Stimulated activated CD4-positive, alpha-beta T cell treated with anti-CD3 and anti-CD28 coated beads, Interleukin-2, amount 100 ng/mL, for 48 hours (primary cell): ENCODE data around the gene ZNF500.

Experiments used
- DNase-seq, 2 donors: peaks; one replicate each; pipeline ENCODE4 v3.0.0-alpha.2; 2020

Gene ZNF500

DNA sequence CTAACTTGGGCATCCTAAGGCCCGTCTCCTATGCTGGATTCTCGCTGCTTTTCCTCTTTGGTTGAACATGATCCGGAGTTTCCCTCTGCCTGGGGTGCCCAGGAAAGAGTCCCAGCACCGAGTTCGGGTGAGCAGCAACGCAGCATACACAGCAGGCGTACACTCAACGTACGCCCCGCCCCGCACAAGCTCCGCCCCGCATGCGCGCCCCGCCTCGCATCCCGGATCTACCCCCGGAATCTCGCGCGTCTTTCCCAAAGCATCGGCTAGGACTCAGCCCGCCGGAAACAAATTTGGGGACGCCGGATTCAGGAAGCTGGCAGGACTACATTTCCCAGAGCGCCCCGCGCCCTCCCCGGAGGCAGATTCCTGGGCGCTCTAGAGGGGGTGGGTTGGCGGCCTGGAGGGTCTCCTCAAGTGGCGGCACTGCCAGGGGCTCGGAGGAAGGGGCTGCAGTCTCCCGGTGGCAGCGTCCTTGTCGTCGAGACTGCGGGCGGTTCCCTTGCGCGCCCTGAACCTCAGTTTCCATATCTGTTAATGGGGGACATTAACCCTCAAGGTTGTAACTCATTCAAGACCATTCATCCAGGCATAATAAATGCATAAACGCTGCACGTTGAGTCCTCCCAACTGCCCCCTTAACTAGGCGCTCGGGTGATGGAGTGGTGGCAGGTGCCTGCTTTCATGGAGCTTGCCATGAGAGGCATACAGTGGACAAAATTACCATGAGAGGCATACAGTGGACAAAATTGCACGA is 1.8 kb upstream of the ZNF500 start:
- DNase-seq = peak; percentile 89 to 92

DNA sequence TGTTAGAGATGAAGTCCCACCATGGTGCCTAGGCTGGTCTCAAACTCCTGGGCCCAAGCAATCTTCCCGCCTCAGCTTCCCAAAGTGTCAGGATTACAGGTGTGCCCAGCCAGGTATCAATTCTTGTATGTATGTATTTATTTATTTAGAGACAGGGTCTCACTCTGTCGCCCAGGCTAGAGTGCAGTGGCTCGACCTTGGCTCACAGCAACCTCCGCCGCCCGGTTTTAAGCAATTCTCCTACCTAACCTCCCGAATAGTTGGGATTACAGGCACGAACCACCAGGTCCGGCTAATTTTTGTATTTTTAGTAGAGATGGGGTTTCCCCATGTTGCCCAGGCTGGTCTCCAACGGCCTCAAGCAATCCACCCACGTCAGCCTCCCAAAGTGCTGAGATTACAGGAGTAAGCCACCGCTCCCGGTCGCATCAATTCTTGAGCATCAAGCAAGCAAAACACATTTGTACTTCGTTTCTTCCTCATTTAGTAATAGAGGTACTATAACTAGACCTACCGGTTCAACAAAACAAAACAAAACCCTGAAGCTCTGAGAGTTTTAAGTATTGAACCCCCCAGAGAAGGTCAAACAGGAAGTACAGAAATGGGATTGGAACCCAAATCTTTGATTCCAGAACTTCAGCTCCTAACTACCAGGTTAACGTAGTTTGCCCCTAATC is 1.0 kb upstream of the ZNF500 start:
- peak in 1 of 2 donors; percentile 16 for DNase-seq

DNA sequence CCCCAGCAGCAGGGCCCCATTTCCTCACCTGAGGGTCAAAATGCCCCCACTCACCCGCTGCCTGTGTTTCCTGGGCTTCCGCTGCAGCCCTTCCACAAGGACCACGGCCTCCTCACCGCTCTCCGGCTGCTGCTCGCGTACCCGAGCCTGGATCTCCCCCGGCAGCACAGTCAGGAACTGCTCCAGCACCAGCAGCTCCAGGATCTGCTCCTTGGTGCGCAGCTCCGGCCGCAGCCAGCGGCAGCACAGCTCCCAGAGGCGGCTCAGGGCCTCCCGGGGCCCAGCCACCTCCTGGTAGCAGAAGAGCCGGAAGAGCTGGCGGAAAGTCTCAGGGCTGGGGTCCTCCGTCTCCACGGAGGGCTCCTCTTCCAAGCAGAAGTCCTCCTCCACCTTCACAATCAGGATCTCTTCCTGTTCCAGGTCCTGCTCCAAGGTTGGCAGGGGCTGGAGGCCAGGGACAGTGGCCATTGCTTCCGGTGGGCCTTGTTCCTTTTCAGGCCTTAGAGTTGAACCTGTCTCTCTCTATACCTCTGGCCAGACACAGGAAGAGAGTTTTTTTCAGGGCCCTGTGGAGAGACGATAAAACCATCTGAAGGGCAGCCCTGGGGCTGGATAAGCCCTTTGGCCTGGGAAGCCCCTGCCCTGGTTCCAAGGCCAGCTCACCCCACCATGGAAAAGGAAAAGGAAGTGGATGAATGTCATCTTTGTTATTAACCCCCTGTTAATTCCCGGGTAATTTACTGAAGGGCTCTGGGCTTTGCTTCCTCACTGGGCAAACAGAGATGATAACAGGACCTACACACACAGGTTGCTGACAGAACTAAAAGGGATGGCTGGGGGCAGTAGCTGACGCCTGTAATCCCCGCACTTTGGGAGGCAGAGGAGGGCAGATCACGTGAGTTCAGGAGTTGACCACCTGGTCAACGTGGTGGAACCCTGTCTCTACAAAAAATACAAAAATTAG is 1.2 kb downstream of the ZNF500 start:
- DNase-seq = no peak

DNA sequence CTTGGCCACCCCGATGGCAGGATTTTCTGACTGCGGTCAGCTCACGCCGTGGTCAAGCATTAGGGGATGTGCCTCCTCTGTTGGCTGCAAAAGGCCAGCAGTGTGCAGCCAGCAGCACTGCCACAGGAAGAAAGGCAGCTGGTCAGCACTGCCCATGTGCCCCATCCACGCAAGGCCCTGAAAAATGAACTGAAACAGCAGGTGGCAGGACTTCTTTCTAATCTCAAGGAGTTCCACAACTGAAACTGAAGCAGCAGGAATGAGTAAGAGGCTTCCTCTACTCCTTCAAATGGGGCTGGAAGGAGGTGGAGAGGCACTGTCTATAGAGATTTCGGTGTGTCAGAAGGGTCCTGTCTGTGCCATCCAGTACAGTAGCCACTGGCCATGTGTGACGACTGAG is 3.2 kb downstream of the ZNF500 start:
- no peak for DNase-seq

DNA sequence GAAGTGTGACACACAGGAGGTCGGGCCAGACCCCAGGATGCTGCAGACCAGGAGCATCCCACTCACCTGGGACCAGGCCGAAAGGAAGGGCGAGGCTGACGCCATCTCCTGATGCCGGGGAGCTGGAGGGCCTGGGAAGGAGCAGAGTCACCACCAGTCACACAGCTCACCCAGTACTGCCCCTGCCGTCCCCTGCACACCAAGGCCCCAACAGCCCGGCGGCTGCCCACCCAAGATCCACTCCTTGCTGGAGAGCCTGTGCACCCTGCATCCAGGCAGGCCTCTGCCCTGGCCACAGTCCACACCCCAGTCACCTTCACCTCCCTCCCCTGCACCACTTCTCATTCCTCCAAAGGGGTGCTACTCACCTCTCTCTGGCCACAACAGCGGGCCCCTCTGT is 4.8 kb downstream of the ZNF500 start:
- no peak for DNase-seq

DNA sequence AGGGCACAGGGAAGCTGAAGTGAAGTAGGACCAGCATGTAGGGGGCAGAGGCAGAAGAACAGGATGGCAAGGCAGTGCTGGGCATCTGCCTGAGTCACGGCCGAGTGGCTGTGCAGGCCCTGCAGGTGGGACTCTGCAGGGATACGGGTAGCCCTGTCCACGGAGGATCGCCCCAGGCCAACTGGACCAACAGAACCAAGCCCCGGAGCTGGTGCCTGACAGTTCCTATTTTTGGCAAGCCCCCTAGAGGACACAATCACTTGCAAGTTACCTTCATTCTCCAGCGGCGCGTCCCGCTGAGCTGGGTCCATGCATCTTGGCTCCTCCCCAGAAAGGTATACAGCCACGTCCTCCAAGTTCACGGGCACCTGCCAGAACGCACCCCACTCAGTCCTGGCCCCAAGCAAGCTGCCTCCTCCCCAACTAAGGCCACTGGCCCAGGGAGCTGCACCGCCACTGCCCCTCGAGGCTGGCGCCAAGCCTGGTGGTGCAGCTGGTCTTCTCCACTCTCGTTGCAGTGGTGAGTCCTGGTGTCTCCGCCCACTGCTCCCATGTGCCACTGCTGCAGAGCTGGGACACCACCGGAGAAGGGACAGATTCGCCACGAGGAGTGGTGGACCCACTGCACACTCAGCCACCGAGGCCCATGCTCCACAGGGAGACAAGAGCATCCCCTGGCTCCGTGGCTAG is 6.6 kb downstream of the ZNF500 start:
- DNase-seq = no peak

DNA sequence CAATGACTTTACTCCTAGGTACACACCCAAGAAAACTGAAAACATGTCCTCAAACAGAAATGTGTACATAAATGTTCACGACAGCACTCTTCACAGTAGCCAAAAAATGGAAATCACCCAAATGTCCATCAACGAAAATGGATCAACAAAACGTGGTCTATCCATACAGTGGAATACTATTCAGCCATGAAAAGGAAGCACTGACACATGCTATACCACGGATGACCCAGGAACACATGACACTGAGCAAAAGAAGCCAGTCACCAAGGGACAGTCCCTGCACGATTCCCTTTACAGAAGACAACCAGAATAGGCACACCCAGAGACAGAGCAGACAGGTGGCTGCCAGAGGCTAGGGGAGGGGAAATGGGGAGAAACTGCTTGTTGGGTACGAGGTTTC is 11.3 kb downstream of the ZNF500 start:
- no peak for DNase-seq

DNA sequence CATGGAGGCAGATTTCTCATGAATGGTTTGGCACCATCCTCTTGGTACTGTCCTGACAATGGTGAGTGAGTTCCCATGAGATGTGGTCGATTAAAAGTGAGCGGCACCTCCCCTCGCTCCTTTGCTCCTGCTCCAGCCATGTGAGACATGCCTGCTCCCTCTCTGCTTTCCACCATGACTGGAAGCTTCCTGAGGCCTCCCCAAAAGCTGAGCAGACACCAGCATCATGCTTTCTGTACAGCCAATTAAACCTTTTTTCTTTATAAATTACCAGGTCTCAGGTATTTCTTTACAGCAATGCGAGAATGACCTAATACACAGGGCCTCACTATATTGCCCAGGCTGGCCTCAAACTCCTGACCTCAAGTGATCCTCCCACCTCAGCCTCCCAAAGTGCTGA is 12.1 kb downstream of the ZNF500 start:
- no peak for DNase-seq

DNA sequence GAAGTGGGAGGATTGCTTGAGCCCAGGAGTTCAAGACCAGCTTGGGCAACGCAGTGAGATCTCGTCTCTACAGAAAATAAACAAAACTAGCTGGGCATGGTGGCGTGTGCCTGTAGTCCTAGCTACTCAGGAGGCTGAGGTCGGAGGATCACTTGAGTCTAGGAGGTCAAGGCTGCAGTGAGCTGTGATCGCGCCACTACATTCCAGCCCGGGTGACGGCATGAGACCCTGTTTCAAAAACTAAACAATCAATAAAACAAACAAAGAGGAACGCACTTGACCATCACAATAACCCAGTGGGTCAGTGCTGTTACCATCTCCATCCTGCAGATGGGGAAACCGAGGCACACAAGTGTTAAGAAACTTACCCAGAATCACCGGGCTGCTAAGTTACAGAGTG is 13.7 kb downstream of the ZNF500 start:
- no peak for DNase-seq

DNA sequence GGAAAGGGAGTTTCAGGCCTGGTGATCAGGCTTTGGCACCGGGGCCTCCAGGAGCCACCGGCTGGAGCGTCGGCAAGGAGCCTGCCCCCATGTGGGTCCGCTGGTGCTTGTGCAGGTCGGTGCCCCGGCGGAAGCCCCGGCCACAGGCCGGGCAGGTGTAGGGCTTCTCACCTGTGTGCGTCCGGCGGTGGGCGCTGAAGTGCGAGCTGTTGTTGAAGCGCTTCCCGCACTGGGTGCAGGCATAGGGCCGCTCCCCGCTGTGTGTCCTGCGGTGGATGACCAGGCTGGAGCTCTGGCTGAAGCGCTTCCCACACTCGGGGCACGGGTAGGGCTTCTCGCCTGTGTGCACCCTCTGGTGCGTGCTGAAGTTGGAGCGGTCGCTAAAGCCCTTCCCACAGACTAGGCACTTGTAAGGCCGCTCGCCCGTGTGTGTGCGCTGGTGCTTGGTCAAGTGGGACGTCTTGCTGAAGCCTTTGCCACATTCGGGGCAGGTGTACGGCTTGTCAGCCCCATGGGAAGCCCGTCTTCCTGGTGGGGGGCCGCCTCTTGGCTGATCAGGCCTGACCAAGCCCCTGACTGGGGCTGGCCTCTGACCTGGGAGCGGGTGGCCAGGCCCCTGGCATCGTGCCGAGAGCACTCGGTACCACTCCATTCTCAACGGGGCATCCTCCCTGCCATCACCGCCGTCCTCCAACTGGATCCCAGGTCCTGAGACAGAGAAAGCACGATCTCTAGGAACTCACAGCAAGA is 14.4 kb downstream of the ZNF500 start:
- no peak for DNase-seq

DNA sequence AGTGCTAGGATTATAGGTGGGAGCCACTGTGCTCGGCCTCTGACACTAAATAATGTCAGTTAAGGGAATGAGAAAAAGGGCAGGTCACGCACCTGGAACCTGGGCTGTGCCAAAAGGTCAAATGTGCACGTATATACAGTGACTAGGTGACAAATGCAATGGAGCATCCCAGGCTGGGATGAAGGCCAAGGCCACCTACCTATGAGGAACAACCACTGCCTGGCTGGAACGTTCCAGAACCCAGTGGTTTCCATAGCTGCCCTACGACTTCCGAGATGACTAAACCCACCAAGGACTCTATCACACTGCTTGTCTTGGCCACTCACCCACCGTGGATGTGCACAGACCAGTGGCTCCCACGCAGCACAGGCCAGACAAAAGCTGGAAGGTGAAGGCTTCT is 16.1 kb downstream of the ZNF500 start:
- no peak for DNase-seq

DNA sequence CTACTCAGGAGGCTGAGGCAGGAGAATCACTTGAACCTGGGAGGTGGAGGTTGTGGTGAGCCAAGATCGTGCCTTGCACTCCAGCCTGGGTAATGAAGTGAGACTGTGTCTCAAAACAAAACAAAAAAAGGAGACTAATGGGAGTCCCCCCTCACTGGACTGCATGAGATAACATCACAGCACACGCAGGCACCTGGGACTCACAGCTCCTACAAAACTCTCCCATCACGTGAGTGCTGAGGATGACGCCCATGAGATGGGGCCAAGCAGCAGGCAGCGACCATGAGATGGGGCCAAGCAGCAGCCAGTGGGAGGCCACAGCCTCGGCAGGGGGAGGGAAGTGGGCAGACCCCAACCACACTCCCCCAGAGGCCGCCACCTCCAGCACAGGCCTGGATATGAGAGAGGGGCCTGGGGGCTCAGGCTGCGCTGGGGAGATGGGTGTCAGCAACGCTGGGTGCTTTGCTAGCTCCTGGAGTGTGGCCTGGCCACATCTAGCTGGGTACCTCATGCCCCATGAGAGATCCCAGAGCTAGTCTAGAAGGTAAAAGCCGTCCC is 17.2 kb downstream of the ZNF500 start:
- DNase-seq = no peak

DNA sequence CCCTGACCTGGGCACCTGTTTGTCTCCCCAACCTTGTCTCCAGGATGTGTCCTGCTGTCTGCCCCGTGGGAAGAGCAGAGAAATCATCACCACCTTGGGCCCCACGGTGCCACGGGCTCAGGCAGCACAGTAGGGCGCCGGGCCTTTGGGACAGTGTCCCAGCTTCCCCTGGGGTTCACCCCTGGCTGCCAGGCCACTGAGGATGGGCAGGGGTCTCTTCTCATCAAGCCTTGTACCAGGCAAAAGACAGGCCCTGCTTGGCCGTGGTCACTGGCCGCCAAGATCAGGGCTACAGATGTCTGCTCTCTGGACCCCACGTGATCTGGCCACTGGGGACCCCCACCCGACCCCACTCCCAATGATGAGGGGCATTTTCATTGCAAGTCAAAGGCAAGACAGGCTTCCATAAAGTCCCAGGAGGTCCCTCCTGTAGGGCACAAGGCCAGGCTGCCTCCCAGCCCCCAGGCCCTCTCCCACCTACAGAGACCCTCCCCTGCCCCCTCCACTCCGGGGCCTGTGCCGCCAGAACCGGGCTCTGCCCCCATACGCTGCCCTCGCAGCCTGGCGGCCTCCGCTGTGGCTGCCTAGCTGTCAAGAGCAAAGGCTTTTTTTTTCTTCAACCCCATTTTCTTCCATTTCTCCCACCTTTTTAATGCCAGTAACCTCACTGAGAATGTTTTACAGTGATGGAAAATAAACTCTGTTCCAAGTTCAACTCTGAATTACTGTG is 18.1 kb downstream of the ZNF500 start:
- DNase-seq = no peak

DNA sequence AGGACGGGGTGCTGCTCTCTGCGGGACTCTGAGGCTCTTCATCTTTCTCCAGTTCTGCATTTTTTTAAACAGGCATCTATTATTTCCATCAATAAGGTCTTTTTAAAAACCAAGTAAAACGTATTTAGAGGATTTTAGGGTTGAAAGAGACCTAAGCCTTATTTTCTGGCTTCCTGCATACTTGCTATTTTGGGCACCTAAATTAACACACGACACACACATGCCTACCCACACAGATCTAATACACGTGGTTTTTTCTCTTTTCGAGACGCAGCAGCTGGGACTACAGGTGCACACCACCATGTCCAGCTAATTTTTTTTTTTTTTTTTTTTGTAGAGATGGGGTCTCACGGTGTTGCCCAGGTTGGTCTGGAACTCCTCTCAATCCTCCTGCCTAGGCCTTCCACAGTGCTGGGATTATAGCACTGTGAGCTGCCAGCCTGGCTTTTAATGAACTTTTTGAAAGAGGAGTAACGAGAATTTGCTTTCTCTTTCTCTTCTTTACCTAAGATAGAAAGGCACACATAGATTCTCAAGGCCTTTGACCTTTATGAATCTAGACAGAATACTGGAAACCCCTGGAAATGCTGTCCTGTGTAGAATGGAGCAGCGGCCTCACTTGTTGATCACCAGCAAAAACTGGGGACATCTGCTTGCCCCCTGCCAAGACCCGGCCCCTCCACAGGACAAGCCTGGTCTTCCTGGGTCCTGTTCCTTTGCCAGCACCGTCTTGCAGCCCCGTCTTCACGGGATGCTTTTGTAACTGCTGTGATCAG is 18.9 kb downstream of the ZNF500 start:
- no peak for DNase-seq

DNA sequence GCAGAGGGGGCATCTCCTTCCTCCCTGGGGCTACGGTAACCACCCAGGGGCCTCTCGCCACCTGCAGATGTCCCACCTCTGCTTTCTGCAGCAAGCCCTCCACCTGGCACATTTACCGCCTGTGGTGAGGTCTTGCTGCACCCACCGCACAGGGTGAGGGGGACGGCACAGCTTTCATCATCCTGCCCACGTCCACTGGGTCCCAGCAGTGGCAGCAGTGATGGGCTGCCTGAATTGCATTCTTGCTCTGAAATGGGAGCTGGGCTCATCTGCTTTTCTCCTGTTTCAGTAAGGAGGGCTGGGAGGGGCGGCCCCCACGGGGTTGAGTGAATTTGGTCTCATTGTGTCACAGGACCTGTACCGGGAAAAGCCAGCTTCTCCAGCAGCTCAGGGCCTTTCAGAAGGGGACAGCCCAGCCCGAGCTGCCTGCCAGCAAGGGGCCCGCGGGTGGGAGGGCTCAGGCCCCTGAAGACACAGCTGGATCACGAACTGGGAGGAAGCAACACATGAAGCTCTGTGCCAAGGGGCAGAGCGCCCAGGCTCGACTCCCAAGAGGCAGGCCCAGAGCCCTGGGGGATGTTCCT is 19.9 kb downstream of the ZNF500 start:
- no peak for DNase-seq

DNA sequence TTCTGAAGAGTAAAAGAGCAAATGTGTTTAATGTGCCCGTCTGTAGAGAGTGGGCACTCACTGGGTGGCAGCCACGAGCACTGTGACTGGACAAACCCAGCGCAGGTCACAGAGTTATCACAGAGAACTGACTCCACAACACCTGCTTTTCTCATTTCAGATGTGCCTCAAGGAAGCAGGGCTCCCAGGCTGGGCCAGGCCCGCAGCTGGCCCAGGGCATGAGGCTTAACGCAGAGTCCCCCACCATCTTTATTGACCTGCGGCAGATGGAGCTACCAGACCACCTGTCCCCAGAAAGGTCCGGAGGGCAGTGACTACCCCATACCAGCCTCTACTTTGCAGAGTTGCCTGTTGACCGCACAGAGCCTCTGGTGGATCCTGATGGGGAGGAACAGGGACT is 20.7 kb downstream of the ZNF500 start:
- no peak for DNase-seq

DNA sequence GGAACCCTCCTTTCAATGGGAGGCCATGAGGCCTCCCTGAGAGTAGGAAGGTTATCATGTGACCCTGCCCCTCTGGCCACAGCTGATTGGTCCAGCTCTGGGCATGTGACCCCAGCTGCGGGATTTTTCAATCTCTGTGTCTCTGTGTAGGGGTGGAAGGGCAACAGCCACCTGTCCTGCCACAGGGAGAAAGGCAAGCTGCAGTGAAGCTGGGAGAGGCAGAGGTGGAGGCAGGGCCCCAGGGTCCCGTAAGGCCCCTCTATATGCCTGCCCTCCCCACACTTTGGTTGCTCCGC is 21.7 kb downstream of the ZNF500 start:
- DNase-seq = no peak

DNA sequence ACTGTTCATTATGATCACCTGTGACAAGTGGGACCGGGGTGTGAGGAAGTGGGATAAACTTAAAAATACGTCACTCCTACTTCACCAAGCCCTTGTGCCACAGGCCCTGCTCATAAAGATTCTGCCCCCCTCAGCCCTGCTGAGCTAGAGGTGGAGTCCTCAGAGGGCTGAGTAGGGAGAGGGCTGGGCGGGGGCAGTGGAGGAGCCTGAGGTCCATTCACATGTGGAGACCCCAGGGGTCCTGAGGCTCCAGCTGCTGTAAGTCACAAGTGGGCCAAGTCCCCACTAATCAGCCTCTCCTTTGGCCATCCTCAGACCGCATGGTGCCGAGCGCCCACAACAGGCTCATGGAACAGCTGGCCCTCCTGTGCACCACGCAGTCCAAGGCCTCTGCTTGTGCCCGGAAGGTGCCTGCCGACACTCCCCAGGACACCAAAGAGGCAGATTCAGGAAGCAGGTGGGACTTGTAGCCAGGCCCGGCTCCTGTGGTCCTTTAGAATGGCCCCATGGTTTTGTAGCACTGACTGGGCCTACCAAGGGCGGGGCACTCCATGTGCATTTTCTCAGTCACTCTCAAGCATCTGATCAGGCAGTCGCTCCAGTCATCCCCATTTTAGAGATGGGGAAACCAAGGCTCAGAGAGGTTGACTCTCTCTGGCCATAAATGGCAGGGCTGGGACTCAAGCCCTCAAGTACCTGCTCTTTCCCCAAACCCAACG is 22.2 kb downstream of the ZNF500 start:
- DNase-seq = no peak

DNA sequence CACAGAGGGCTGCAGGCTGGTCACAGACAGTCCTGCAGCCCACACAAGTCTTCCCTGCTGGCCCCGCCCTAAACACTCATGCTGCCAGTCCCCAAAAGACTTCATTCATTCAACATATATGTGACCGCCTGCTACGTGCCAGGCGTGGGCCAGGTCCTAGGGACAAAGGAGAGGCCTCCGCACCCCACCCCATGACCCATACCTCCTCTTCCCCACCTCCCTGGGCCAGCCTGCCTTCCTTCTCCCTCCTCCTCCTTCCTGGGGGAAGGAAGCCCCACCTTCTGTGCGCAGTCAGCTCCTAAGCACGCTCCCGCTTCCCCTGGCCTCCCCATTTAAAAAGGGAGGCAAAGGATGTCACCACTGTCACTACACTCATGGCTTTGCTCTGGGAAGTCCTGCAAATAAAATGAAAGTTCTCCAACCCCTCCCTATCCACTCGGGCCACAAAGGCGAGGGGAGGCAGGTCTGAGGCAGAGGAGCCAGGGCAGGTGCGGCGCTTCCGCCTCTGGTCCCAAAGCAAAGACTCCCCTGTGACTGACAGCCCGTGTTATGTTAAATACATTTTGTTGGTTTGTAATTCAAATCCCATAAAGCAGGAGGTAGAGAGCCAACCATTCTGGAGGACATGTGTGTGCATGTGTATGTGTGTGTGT is 23.6 kb downstream of the ZNF500 start:
- DNase-seq = no peak
